ENCODE results near the gene RAI1. TPM values are rescaled to one million over a fixed set of nuclear protein-coding genes. Genes with fewer than 3 reads are reported as not detected.

The RAI1 gene
- total and polyA plus RNA-seq, 10 donors, result 5.4 to 61.9 (median 35.2) TPM

DNA sequence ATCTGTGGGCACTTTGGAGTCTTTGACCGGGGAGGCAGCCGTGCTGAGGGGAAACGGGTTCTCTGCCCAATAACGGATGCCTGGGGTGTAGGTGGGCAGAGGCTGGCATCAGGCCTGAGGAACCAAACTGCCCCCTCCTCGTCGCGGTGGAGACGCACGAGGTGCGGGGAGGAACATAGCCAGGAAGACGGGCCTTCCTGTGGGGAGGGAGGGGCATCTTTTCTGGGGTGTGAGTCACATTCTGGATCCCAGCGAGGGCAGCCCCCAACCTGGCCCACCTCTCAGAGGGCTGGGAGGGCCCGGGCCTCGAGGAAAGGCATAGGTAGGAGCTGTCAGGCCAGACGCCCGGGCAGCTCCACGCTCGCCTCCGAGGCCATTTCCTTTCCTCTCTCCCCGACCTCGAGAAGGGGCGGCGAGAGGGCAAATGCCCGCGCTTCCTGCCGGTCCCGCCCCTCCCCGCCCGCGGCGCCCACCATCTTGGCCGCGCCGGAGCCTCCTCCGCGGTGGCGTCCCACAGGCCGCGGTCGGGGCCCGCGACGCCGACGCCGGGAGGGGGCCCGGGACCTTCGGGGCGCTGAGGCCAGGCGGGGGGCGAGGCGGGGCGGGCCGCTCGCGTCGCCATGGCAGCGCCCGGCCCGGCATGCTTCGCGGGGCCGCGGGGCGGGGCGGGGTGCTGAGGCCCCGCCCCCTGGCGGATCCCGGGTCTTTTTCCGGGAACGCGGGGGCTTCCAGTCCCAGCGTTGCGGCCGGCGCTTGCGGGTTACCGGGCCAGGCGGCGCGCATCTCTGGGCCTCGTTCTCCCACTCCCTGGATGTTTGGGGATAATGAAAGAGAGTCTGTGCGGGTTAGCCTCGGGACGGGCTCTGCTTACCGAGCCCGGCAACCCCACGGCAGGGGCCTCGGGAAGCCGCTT is 13.2 kb downstream of the RAI1 start:
- WGBS, 5 donors, result 0 to 2% (median 1%) methylated on average over 35 to 90 of the region's 90 CpGs
- peak; percentile 52 to 86 (median 75) for TF ChIP-seq POLR2AphosphoS5 (IDR thresholded peaks at IDR 0.05)
- TF ChIP-seq, protein P1, sequence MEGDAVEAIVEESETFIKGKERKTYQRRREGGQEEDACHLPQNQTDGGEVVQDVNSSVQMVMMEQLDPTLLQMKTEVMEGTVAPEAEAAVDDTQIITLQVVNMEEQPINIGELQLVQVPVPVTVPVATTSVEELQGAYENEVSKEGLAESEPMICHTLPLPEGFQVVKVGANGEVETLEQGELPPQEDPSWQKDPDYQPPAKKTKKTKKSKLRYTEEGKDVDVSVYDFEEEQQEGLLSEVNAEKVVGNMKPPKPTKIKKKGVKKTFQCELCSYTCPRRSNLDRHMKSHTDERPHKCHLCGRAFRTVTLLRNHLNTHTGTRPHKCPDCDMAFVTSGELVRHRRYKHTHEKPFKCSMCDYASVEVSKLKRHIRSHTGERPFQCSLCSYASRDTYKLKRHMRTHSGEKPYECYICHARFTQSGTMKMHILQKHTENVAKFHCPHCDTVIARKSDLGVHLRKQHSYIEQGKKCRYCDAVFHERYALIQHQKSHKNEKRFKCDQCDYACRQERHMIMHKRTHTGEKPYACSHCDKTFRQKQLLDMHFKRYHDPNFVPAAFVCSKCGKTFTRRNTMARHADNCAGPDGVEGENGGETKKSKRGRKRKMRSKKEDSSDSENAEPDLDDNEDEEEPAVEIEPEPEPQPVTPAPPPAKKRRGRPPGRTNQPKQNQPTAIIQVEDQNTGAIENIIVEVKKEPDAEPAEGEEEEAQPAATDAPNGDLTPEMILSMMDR (IDR thresholded peaks at IDR 0.05 in 8 of 11, conservative IDR thresholded peaks at IDR 0.05 in 3 of 11), result no peak
- Histone ChIP-seq H3K9me3 (no peaks in the 10 kb centered on the region), H3K4me3 (peak overlapping the region; percentile 42 to 89 (median 70)), H3K36me3 (no peaks in the 10 kb centered on the region), H3K27ac (peak overlapping the region; percentile 91 to 97 (median 96)), H3K27me3 (replicated peaks in 1 of 7) (no peaks in the 10 kb centered on the region), H3K4me1 (peaks cover 41 to 97% (median 86%) of the 10 kb centered on the region in 6 donors)
- intact Hi-C loops (cut with DNase I; ENCODE audit: low total_unique reads), result no loop called here
- peak; percentile 94 for DNase-seq

DNA sequence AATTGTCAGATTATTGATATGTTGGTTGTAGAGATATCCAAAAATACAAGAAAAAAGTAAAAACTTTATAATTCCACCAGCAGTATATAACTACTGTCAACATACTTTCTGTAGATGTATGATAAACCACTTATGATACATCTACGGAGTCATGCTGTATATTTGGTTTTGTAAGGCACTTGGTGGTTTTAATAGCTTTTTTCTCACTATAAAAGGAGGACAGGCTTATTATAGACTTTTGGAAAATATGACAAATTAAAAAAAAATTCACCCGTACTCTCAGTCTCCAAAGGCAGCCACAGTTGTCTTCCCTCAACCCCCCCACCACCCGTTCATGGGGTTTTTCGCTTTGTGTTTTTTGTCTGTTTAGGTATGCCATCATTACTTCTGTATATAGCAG is 14.8 kb downstream of the RAI1 start:
- WGBS, 5 donors, result 75 to 83% (median 78%) methylated on average over 4 of the region's 4 CpGs
- Histone ChIP-seq H3K27me3 (replicated peaks in 1 of 7) (peaks cover 0 to 13% (median 0%) of the 10 kb centered on the region in 7 donors), H3K9me3 (no peaks in the 10 kb centered on the region), H3K36me3 (no peaks in the 10 kb centered on the region), H3K27ac (peak overlapping the region; percentile 91 to 97 (median 96)), H3K4me3 (no peak overlapping the region), H3K4me1 (peaks cover 40 to 97% (median 87%) of the 10 kb centered on the region in 6 donors)
- intact Hi-C loops (cut with DNase I; ENCODE audit: low total_unique reads), result no loop called here
- TF ChIP-seq, protein P1 (IDR thresholded peaks at IDR 0.05 in 8 of 11, conservative IDR thresholded peaks at IDR 0.05 in 3 of 11), result no peak
- TF ChIP-seq POLR2A (IDR thresholded peaks at IDR 0.05) (no peak), POLR2AphosphoS5 (IDR thresholded peaks at IDR 0.05) (no peak)
- no peak for DNase-seq

DNA sequence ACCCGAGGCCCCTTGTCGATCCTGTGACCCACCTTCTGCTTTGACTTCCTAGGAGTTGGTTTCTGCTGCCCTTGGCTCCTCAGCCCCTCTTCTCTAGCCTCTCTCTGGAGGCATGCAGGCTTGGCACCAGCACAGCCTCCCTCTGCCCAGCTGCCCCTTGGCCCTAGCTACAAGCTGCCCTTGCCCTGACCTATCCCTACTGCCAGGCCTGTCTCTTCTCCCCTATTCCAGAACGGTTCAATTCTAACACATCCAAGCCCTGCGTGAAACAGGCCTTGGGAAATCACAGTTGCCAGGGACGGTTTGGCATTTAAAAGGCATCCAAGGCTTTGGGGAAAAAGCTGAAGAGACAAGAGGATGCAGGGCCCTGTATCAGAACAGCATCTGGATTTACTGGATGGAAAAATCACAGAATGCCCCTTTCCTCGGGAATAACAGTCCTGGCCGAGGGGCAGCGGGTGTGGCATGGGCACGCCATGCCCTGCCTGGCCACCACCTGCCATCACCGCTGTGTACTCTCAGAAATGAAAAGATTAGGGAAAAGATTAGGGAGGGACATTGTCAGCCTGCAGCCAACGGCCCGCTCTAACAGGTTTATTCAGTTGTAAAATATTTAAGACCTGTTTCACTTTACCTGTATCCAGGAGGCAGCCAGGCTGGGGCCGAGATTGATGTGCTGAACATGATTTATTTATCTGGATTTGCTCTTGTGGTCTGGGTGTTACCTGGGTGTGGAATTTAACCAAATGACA is 15.8 kb downstream of the RAI1 start:
- H3K36me3 ChIP-seq, result no peaks in the 10 kb centered on the region
- intact Hi-C loops (cut with DNase I; ENCODE audit: low total_unique reads), result no loop called here
- no peaks in the 10 kb centered on the region for H3K9me3 ChIP-seq
- peaks cover 0 to 13% (median 0%) of the 10 kb centered on the region in 7 donors for H3K27me3 ChIP-seq (replicated peaks in 1 of 7)
- no peak overlapping the region for H3K4me3 ChIP-seq
- WGBS, 5 donors, result 76 to 88% (median 79%) methylated on average over 13 of the region's 13 CpGs
- peak overlapping the region in 7 of 8 donors; percentile 23 to 97 (median 95) for H3K27ac ChIP-seq
- no peak for TF ChIP-seq POLR2AphosphoS5 (IDR thresholded peaks at IDR 0.05)
- TF ChIP-seq POLR2A (IDR thresholded peaks at IDR 0.05), result no peak
- TF ChIP-seq, protein P1 (IDR thresholded peaks at IDR 0.05 in 8 of 11, conservative IDR thresholded peaks at IDR 0.05 in 3 of 11), result no peak
- DNase-seq, result no peak
- peaks cover 30 to 97% (median 84%) of the 10 kb centered on the region in 6 donors for H3K4me1 ChIP-seq

All from spleen (tissue), 11 donors.